Body of pancreas (tissue), 4 donors: Measurements from ENCODE around the gene ARSA.

Experiments used
- CTCF ChIP-seq, 7 experiments: fragments of 450-650 bp in 4 of 7; fragments of 200-600 bp in 3 of 7; sonication (generic) in 3 of 7; IDR thresholded peaks; one replicate each; pipeline ENCODE4 v1.5.1; 2016 to 2019; ENCODE audit warnings: antibody characterized with exemption in 7 of 7
- POLR2A ChIP-seq, 3 donors: fragments of 450-650 bp; IDR thresholded peaks; one replicate each; pipeline ENCODE4 v1.6.1; 2016; ENCODE audit warnings: antibody characterized with exemption in 3 of 3, mild to moderate bottlenecking in 2 of 3

- TF ChIP-seq CTCF (IDR thresholded peaks at IDR 0.05) (no peak), POLR2A (IDR thresholded peaks at IDR 0.05) (no peak)
Measured at GRCh38 chr22:50584106-50585096, 43.6 kb downstream of the ARSA start.
